Inflammatory macrophage (primary cell): ENCODE results near the gene SAG.
"Not testable (repeated sequence)": the region's sequence is repeated elsewhere in the genome, so short reads cannot be mapped to it uniquely, and the experiment has no call there.

Experiments
- DNase-seq, 2 donors: peaks; one replicate each; pipeline ENCODE4 v3.0.0-alpha.2; 2020 to 2022

SAG gene

DNA sequence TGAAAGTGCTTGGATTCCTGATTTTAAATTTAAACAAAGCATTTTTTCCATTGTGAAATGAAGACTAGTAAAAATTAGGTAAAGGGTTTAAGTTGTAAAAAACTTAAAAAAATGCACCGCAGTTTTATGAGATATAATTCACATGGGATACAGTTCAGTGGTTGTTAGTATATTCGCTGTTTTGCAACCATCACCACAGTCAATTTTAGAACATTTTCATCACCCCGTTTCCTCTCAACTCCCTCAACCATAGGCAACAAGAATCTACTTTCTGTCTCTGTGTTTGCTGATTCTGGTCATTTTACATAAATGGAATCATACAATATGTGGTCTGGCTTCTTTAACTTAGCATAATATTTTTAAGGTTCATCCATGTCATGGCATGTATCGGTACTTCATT is 50.7 kb downstream of the SAG start:
- peak; percentile 30 to 47 for DNase-seq

DNA sequence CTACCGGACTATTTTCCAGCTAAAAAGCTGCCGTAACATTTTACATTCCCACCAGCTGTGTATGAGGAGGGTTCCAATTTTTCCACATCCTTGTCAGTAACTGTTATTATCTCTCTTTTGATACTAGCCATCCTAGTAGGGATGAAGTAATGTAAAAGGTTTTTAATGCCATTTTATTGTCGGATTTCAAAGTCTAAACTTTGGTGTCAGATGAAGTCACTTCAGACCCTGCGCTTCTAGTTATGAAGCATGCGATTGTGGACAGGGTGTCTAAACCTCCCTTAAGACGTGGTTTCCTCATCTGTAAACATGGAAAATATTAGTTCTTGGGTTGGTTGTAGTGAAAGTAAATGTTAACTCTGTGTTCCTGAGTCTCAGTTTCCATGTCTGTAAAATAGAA is 51.3 kb downstream of the SAG start:
- DNase-seq: no peak

DNA sequence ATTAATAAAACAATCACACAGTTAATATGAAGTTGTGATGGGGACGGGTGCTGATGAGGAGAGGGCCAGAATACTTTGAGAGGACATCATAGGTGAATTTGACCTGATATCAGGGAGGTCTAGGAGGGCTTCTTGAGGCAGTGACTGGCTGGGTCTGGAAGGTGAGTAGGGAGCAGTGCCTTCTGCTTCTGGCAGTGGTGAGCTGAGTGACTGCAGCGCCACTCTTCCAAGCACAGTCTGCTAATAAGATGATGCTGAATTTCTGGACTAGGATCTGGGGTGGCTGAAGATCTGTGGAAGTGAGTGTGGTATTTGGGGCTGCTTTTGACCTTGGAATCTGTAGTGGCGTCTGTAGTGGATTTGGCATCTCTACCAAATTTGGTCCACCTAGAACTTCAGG is 52.2 kb downstream of the SAG start:
- DNase-seq: no peak

DNA sequence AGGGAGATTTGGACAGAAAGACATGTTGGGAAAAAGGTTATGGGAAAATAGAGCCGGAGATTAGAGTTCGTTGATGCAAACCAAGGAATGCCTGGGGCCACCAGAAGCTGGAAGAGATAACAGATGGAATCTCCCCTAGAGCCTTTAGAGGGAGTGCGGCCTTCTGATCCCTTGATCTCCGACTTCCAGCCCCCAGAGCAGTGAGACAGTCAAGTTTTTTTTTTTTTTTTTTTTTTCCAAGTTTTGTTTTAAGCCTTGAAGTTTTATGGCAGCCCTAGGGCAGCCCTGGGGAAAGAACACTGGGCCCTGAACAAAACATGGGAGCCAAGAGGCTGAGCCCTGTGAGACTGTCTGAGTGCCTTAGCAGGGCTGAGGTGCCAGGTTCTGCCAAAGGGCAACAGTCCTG is 53.2 kb downstream of the SAG start:
- DNase-seq: no peak

DNA sequence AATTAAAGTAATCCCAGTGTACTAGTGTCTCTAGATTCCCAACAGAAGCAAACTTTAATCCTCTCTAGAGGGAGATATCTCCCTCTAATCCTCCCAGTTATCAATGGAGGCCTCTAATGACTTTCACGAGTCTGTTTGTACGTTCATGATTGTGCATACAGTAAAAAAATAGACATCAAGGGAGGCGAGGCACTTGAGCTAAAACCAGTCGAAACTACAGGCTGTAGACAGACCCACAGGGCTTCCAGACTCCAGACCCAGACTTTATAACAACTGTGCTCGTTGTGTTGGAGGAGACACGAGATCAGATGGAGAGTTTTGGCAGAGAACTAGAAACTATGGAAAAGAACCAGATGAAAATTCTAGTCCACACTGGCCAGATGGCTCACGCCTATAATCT is 53.7 kb downstream of the SAG start:
- no peak for DNase-seq

DNA sequence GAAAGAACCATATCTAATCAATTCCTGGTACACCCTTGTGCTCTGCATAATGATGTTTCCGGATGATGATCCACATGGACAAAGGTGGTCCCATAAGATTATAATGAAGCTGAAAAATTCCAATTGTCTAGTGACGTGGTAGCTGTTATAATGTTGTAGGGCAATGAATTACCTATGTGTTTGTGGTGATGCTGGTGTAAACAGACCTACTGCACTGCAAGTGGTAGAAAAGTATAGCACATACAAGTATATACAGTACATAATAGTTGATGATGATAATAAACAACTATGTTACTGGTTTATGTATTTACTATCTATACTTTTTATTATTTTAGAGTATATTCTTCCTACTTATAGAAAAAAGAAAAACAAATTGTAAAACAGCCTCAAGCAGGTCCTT is 55.1 kb downstream of the SAG start:
- no peak for DNase-seq

DNA sequence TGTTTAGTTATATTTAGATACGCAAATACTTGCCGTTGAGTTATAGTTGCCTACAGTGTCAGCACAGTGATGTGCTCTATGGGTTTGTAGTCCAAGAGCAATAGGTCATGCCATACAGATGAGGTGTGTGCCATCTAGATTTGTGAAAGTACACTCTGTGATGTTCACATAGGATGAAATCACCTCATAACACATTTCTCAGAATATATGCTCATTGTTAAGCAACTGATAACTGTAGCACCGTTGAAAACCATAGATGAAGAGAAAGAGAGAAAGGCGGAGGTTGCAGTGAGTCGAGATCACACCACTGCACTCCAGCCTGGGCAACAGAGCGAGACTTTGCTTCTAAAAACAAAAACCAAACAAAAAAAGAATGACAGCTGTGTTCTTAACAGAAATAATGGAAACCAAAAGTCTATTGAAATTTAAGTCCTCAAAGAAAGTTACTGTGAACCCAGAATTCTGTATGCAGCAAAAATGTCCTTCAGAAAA is 56.2 kb downstream of the SAG start:
- no peak for DNase-seq

DNA sequence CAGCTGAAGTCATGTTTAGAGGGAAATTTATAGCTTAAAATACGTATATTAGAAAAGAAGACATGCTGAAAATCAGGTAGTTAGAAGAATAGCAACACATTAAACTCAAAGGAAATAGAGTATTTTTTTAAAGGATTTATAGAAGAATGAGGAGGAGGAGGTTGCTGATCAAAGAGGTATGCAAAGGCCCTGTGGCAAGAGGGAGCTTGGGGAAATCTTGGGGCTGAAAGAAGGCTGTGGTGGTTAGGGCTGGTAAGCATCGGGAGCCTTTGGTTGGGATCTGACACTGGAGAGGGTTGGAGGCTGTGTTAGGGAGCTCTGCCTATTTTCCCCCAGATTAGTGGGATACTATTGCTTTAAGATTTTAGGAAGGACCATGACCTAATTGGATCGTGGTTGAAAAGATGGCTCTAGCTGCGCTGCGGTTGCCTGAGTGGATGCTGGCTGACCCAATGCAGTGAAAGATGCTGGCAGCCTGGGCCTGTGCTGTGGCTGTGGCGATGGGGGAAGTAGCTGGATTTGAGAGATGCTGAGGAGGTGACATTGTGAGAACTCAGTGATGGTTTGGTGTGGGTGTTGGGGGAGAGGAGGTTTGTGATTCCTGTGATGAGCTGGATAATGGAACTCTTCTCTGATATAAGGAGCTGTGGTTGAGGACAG is 58.4 kb downstream of the SAG start:
- no peak for DNase-seq

DNA sequence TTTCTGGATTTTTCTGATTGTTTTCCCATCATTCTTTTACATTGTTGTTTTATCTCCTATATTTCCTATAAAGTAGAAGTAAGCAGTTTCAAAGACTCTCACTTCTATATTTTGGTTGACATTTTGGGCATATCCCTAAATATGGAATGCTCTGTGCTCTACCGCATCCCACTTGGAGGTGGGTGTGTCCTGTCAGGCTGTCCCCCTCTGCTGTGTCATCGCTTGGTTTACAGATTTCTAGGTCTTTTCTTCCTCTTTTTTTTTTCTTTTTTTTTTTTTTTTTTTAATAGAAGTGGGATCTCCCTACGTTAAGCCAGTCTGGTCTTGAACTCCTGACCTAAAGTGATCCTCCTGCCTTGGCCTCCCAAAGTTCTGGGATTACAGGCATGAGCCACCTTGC is 60.0 kb downstream of the SAG start:
- peak; percentile 42 to 45 for DNase-seq

DNA sequence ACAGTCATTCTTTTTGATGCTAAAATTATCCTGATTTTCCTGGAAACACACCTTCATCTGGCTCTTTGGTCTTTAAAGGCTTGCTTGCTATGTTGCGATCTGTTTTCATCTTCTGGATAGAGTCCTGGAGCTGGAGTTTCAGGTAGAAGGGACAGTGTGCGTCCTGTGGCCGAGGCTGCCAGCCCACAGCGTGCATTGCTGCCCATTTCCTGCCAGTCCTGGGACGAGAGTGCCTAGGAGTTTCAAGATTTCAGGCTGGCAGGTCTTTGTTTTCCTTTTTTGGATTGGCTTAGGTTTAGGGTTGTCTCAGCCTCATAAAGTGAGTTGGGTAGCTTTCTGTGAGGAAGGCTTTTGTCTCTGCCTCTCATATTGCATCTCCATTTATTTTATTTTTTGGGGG is 61.1 kb downstream of the SAG start:
- no peak for DNase-seq

DNA sequence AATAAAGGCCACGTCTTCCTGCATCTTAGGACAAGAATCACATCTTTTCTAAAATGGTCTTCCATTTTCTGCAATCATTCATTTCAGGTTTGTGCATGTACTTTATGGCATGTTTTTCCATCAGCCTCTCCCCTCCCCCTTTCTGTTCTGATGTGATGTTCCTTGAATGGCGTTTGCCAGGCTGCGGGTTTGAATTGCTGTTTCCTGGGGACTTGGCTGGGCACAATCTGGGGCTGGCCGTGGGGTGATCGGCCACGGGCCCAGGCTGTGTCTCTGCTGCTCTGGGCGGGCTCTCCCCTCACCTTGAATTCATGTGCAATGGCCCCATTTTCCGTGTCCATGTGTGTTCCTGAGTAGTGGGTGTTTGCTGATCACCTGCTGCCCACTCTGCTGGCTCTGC is 61.8 kb downstream of the SAG start:
- DNase-seq: no peak

DNA sequence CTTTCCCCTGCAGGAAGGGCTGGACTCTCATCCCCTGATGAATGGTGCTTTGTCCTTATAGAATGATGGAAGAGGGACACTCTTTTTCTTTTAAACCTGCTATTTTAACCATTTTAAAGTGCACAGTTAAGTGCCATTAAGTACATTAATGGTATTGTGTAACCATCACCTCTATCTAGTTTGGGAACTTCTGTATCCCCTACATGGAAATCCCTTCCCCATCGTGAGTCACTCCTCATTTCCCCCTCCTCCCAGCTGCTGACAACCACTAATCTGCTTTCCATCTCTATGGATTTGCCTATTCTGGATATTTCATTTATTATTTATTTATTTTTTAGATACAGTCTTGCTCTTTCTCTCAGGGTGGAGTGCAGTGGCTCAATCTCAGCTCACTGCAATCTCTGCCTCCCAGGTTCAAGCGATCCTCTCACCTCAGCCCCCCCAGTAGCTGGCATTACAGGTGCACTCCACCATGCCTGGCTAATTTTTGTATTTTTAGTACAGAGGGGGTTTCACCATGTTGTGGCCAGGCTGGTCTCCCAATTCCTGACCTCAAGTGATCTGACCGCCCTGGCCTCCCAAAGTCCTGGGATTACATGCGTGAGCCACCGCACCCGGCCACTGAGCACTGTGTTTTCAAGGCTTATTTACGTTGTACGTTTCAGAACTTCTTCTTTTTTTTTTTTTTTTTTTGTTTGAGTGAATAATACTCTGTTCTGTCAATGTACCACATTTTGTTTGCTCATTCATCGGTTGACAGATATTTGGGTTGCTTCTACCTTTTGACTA is 62.5 kb downstream of the SAG start:
- no peak for DNase-seq

DNA sequence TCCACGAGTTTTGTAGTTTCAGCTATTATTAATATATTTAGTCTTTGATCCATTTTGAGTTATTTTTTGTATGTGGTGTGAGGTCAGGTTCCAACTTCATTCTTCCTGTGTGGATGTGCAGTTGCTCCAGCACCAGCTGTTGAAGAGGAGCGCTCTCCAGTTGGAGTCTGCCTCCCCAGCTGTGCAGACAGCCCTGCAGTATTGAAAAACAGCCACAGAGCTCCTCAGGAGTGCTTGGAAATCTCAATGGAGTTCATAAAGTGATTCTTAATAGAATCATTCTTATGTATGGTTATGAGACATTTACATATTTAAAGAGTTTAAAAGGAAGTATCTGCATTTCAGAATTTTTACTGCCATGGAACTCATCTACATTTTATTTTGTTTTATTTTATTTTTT is 64.0 kb downstream of the SAG start:
- no peak for DNase-seq

DNA sequence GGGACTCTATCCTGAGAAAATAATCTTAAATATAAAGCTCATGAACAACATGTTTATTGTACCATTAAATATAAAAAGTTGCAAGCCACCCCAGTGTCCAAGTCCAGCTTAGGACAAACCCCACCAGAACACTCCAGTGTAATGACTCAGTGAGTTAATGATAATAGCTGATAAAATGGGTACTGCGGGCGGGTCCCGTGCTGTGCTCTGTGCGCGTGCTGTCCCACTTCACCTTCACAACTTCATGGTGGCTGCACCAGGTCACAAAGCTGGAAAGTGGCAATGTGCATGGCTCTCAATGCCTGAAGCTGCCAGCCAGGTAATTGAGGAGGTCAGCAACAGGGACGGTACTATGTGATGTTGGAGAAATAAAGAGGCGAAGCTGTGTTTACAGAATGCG is 65.2 kb downstream of the SAG start:
- no peak for DNase-seq

DNA sequence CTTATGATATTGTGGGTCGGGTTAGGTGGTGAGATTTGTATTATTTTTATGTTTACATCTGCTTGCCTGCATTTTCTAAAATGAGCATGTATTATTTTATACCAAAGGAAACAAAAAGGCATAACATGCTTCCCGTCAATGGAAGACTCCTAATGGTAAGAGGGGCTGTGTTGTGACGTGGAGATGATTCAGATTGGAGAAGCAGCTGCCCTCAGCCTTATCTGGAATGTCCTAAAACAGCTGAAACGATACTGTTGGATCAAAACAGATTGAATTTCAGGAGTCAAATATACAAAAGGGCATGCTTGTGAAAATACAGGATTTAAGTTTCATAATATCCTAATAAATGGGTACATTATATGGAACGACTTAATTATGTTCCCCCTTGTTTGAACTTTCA is 65.7 kb downstream of the SAG start:
- DNase-seq: no peak

DNA sequence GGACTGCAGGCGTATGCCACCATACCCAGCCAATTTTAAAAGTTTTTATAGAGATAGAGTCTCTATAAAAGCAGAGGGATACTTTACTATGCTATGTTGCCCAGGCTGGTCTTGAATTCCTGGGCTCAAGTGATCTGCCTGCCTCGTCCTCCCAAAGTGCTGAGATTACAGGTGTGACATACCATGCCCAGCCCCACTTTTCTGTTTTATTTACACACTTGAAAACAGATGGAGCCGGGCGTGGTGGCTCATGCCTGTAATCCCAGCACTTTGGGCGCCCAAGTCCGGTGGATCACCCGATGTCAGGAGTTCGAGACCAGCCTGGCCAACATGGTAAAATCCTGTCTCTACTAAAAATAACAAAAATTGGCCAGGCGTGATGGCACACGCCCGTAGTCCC is 67.2 kb downstream of the SAG start:
- not testable (repeated sequence) for DNase-seq

DNA sequence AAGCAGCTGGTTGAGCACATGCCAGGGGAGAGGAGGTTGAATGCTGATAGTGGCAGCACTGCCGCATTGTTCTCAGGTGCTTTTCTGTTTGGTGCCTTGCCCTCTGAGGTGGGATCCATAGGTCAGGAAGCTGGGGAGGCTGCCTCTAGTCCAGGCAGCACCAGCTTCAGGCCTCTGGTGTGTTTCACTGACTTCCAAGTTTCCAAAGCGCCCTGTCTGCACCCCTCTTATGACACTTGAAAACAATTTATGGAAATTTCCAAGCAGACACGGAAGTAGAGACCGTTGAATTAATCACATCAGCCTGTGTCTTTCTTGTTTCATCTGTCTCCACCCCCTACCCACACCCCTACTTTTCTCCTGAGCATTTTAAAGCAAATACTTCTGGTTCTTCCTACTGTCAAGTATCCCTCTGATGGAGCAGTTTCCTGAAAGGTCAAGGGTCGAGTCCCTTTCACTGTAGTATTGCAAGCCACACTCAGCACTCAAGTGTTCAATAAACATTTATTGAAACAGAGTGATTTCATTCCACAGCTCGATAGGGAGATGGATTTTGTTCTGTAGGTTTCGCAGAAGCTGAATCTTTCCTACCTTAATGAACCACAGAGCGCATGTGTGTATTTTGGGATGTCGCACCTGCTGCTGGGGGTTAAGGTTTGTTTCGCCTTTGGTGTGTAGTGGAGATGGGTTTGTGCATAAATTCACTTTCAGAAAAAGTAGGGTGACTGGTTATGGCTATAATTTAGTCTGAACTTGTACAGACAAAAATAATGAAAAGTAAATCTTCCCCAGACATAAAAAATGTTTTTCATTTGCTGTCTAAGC is 68.1 kb downstream of the SAG start:
- DNase-seq: no peak

DNA sequence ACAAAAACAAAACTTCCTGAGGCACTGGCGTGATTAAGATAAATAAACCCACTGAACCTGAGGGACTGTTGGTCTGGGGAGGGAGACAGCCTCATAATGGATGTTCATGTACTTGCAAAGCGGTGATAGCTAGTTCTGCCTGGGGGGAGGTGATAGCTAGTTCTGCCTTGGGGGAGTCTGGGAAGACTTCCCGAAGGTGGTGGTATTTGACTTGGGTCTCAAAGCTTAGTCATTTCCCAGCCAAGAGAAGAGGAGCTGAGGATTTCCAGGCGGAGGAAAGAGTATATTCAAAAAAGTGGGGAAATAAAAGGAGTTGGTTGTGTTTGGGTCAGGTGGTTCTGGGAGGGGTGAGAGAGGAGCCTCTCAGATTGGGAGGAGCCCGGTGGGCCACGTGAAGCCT is 71.4 kb downstream of the SAG start:
- no peak for DNase-seq

DNA sequence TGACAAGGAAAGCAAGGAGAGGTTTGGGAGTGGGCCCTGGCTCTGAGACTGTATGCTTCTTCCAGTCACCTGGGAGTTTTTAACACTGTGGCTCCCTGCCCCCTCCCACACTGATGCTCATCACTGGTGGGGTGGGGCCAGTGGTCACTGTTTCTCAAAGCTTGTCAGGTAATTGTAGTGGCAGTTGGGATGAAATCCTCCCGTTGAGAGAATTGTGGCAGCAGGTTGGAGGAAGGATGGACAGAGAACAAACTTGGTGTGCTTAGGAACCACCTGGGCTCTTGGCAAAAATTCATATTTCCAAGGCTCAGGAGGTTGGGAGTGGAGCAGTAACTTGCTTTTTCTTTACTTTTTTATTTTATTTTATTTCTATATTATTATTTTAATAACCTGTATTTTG is 71.8 kb downstream of the SAG start:
- no peak for DNase-seq

DNA sequence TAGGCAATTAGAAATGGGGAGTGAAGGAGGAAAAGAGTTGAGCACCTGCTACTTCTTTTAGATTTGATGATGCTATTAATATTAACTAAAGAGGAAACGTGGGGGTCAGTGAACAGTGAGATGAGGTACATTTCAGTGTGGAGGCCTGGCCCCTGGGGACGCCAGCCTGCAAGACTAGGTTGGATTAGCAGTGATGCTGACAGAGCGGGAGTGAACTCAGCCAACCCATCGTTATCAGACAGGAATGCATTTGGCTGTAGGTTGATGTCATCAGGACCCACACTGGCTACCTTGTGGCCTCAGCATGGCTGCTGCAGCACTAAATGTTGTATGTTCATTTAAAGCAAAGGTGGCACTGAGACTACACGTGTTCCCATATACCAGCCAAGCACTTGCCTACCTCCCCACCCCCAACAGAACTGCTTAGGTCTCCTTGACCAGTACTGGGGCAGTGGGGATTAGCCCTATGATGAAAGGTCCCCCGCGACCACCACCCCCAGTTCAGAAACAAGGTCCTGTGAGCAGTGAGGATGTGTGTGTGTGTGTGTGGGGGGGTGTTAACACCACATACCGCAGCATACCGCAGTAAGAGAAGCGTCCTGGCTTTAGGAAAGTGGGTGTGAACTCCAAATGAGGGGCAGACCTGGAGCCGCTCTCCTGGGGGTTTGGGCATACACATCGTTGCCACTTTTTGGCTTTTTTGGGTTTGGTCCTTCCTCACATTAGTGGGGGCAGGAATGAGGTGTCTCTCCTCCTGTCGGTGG is 72.7 kb downstream of the SAG start:
- no peak for DNase-seq

DNA sequence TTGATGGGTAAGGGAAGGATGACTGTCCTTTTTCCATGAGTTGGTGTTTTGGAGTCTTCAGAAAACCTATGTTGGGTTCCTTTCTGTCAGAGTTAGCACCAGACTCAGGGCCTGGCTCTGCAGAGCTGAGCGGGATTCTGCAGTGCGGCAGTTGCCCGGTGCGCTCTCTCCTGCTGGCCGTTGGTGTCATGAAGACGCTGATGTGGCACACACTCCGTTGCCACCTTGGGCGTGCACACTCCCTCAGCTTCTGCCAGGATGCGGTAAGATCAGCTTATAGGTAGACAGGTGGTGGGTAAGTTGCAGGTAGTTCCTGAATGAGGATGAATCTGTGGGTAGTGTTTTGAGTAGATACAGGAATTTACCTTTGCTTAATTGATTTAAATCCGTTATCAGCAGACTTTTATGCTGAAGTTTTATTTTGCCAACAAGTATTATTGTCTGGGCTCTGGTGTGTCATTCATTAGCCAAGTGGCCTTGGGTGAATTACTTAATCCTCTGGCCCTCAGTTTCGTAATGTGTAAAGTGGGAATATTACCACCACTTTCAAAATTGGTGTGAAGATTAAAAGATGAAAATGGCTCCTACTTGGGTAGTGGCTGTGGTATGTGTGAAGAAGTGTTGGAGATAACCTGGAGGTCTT is 73.5 kb downstream of the SAG start:
- no peak for DNase-seq

DNA sequence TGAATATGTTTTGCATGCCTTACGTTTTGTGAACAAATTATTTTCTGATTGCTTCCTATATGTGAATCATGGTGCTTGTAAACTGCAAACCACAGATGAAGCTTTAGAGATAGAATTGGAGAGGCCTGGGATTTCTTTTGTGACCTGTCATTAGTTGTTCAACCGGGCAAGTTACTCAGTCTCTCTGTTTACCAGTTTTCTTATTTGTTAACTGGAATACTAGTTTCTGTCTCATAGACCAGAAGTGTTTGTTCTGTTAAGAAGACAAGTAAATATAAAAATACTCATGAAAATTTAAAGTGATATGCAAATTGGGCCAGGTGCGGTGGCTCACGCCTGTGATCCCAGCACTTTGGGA is 74.0 kb downstream of the SAG start:
- no peak for DNase-seq
